22Rv1 (cell line): Measurements from ENCODE around the gene SLC2A10.

Experiments used
- CTCF ChIP-seq: fragments of 450-650 bp; IDR thresholded peaks from 2 replicates; pipeline ENCODE4 v1.5.1; 2017; ENCODE audit warnings: mild to moderate bottlenecking
- ZFX ChIP-seq: fragments of 450-650 bp; IDR thresholded peaks from 2 replicates; pipeline ENCODE4 v1.6.1; 2017; ENCODE audit warnings: antibody characterized with exemption, borderline replicate concordance

GRCh38 chr20:46709055-46709458 lies 392 bp upstream of the SLC2A10 start:
- TF ChIP-seq CTCF (no peak), ZFX (no peak)
